Activated CD4-positive, alpha-beta T cell treated with anti-CD3 and anti-CD28 coated beads, Interleukin-2, amount 10 ng/mL, durations not matched to agents 7 days and 5 days (primary cell): ENCODE data around the gene CFAP45. TPM values are rescaled to one million over a fixed set of nuclear protein-coding genes. Genes with fewer than 3 reads are reported as not detected.

Experiments
- CTCF ChIA-PET: fragments of 350-600 bp; sonication (Branson Sonifier 250); formaldehyde crosslinking; loops from one replicate; lab custom pipeline; 2021; ENCODE audit warnings: antibody characterized with exemption; lab: Charles Lee
- POLR2A ChIA-PET: fragments of 350-600 bp; sonication (Branson Sonifier 250); formaldehyde crosslinking; loops from one replicate; lab custom pipeline; 2021; ENCODE audit warnings: antibody characterized with exemption; lab: Charles Lee
- DNase-seq: peaks from one replicate; pipeline ENCODE4 v3.0.0-alpha.2; 2020
- H3K27ac Mint-ChIP-seq: one replicate; pipeline ENCODE4 v1.8.0; 2021; ENCODE audit warnings: mild to moderate bottlenecking, moderate library complexity, mixed read lengths
- H3K27me3 Mint-ChIP-seq: one replicate; pipeline ENCODE4 v1.8.0; 2021; ENCODE audit warnings: mixed read lengths
- H3K36me3 Mint-ChIP-seq: one replicate; pipeline ENCODE4 v1.8.0; 2021; ENCODE audit warnings: low read depth, mixed read lengths
- H3K4me1 Mint-ChIP-seq: one replicate; pipeline ENCODE4 v1.8.0; 2021; ENCODE audit warnings: mixed read lengths
- H3K4me3 Mint-ChIP-seq: one replicate; pipeline ENCODE4 v1.8.0; 2021; ENCODE audit warnings: mild to moderate bottlenecking, moderate library complexity, mixed read lengths
- H3K9me3 Mint-ChIP-seq: one replicate; pipeline ENCODE4 v1.8.0; 2021; ENCODE audit warnings: mixed read lengths
- total RNA-seq, 2 experiments: library from RNA; stranded (reverse); gene quantifications; one replicate each; pipeline ENCODE4 v1.2.3, GENCODE V29; 2021

CFAP45 gene
- total RNA-seq, 2 experiments from 2014 or later, result 0.25 to 0.37 TPM

GRCh38 chr1:159872891-159873290, 27.1 kb downstream of the CFAP45 start:
- no peaks in the 10 kb centered on the region for H3K36me3 Mint-ChIP-seq
- H3K27me3 Mint-ChIP-seq, result no peaks in the 10 kb centered on the region
- no peaks in the 10 kb centered on the region for H3K9me3 Mint-ChIP-seq
- peaks cover 6% of the 10 kb centered on the region for H3K4me1 Mint-ChIP-seq
- DNase-seq, result no peak
- no peak overlapping the region for H3K4me3 Mint-ChIP-seq
- POLR2A ChIA-PET, result no interaction called here
- H3K27ac Mint-ChIP-seq, result no peak overlapping the region
- CTCF ChIA-PET, result interaction anchor here (0.8 to 2.6 kb wide), 3 partner anchors 24 to 92 kb away, joined by 3 to 6 read pairs (median 5); partner anchors contain the start of gene DUSP23

GRCh38 chr1:159870704-159871103, 29.3 kb downstream of the CFAP45 start:
- no peaks in the 10 kb centered on the region for H3K36me3 Mint-ChIP-seq
- peaks cover 19% of the 10 kb centered on the region for H3K4me1 Mint-ChIP-seq
- CTCF ChIA-PET, result interaction anchor here (2.0 to 2.2 kb wide), 2 partner anchors 18 to 23 kb away, joined by 4 read pairs; no protein-coding TSS in a partner anchor
- no peak overlapping the region for H3K27ac Mint-ChIP-seq
- no peak for DNase-seq
- H3K4me3 Mint-ChIP-seq, result no peak overlapping the region
- H3K27me3 Mint-ChIP-seq, result no peaks in the 10 kb centered on the region
- H3K9me3 Mint-ChIP-seq, result no peaks in the 10 kb centered on the region
- POLR2A ChIA-PET, result no interaction called here

GRCh38 chr1:159869607-159870006, 30.4 kb downstream of the CFAP45 start:
- Mint-ChIP-seq H3K36me3 (no peaks in the 10 kb centered on the region), H3K27ac (no peak overlapping the region), H3K4me1 (peaks cover 19% of the 10 kb centered on the region), H3K9me3 (no peaks in the 10 kb centered on the region), H3K27me3 (no peaks in the 10 kb centered on the region), H3K4me3 (no peak overlapping the region)
- POLR2A ChIA-PET, result no interaction called here
- no peak for DNase-seq
- CTCF ChIA-PET, result interaction anchor here (1.1 kb wide), 1 partner anchor 30 kb away, joined by 3 read pairs; no protein-coding TSS in a partner anchor

- H3K27me3 Mint-ChIP-seq, result no peaks in the 10 kb centered on the region
- H3K4me1 Mint-ChIP-seq, result peaks cover 19% of the 10 kb centered on the region
- ChIA-PET POLR2A (no interaction called here), CTCF (interaction anchor here (1.0 to 1.1 kb wide), 2 partner anchors 24 to 29 kb away, joined by 3 read pairs; no protein-coding TSS in a partner anchor)
- H3K4me3 Mint-ChIP-seq, result no peak overlapping the region
- H3K9me3 Mint-ChIP-seq, result no peaks in the 10 kb centered on the region
- no peaks in the 10 kb centered on the region for H3K36me3 Mint-ChIP-seq
- peak; percentile 17 for DNase-seq
- no peak overlapping the region for H3K27ac Mint-ChIP-seq
Observed at GRCh38 chr1:159869173-159869572, 30.8 kb downstream of the CFAP45 start.

- no peak for DNase-seq
- no peaks in the 10 kb centered on the region for H3K27me3 Mint-ChIP-seq
- CTCF ChIA-PET, result interaction anchor here (1.0 to 1.1 kb wide), 2 partner anchors 24 to 29 kb away, joined by 3 read pairs; no protein-coding TSS in a partner anchor
- POLR2A ChIA-PET, result no interaction called here
- no peaks in the 10 kb centered on the region for H3K36me3 Mint-ChIP-seq
- H3K4me3 Mint-ChIP-seq, result no peak overlapping the region
- H3K27ac Mint-ChIP-seq, result no peak overlapping the region
- H3K9me3 Mint-ChIP-seq, result no peaks in the 10 kb centered on the region
- peaks cover 19% of the 10 kb centered on the region for H3K4me1 Mint-ChIP-seq
Observed at GRCh38 chr1:159868766-159869165, 31.2 kb downstream of the CFAP45 start.

- Mint-ChIP-seq H3K36me3 (no peaks in the 10 kb centered on the region), H3K4me3 (no peak overlapping the region), H3K4me1 (peaks cover 19% of the 10 kb centered on the region), H3K9me3 (no peaks in the 10 kb centered on the region), H3K27me3 (no peaks in the 10 kb centered on the region), H3K27ac (no peak overlapping the region)
- CTCF ChIA-PET, result no interaction called here
- DNase-seq, result no peak
- POLR2A ChIA-PET, result no interaction called here
Observed at GRCh38 chr1:159867664-159868026, 32.3 kb downstream of the CFAP45 start.

GRCh38 chr1:159866905-159867663, 32.9 kb downstream of the CFAP45 start:
- H3K36me3 Mint-ChIP-seq, result no peaks in the 10 kb centered on the region
- H3K4me3 Mint-ChIP-seq, result no peak overlapping the region
- H3K27ac Mint-ChIP-seq, result no peak overlapping the region
- no peaks in the 10 kb centered on the region for H3K27me3 Mint-ChIP-seq
- H3K9me3 Mint-ChIP-seq, result no peaks in the 10 kb centered on the region
- peak; percentile 10 for DNase-seq
- ChIA-PET CTCF (interaction anchor here (0.5 to 1.1 kb wide), 2 partner anchors 20 to 396 kb away, joined by 3 read pairs; no protein-coding TSS in a partner anchor), POLR2A (no interaction called here)
- H3K4me1 Mint-ChIP-seq, result peaks cover 19% of the 10 kb centered on the region

GRCh38 chr1:159866066-159866465, 33.9 kb downstream of the CFAP45 start:
- no peak overlapping the region for H3K4me3 Mint-ChIP-seq
- CTCF ChIA-PET, result interaction anchor here (1.0 to 1.1 kb wide), 2 partner anchors 12 to 21 kb away, joined by 3 read pairs; no protein-coding TSS in a partner anchor
- POLR2A ChIA-PET, result no interaction called here

GRCh38 chr1:159864262-159864661, 35.7 kb downstream of the CFAP45 start:
- Mint-ChIP-seq H3K4me1 (peaks cover 17% of the 10 kb centered on the region), H3K9me3 (no peaks in the 10 kb centered on the region), H3K27ac (no peak overlapping the region), H3K36me3 (no peaks in the 10 kb centered on the region), H3K4me3 (no peak overlapping the region), H3K27me3 (no peaks in the 10 kb centered on the region)
- ChIA-PET CTCF (interaction anchor here (1.9 kb wide), 1 partner anchor 65 kb away, joined by 4 read pairs; no protein-coding TSS in a partner anchor), POLR2A (no interaction called here)
- no peak for DNase-seq

More at GRCh38 chr1:159866066-159866465, 33.9 kb downstream of the CFAP45 start:
- Mint-ChIP-seq H3K9me3 (no peaks in the 10 kb centered on the region), H3K4me1 (peaks cover 19% of the 10 kb centered on the region), H3K27me3 (no peaks in the 10 kb centered on the region), H3K36me3 (no peaks in the 10 kb centered on the region), H3K27ac (peak overlapping the region; percentile 70)
- DNase-seq, result no peak

GRCh38 chr1:159862557-159862956, 37.4 kb downstream of the CFAP45 start, which contains the start of gene VSIG8:
VSIG8 (minus strand) TSS chr1:159862657; CDS start chr1:159862521, 136 bp downstream.
- H3K27me3 Mint-ChIP-seq, result no peaks in the 10 kb centered on the region
- no peak within 1 kb of the TSS for H3K27ac Mint-ChIP-seq
- no peaks in the 10 kb centered on the region for H3K9me3 Mint-ChIP-seq
- ChIA-PET POLR2A (no interaction called here), CTCF (interaction anchor here (1.4 to 3.5 kb wide), 2 partner anchors 11 to 32 kb away, joined by 3 to 10 read pairs; no protein-coding TSS in a partner anchor)
- no peak for DNase-seq
- peaks cover 13% of the 10 kb centered on the region for H3K4me1 Mint-ChIP-seq
- H3K4me3 Mint-ChIP-seq, result no peak within 1 kb of the TSS
- H3K36me3 Mint-ChIP-seq, result no peaks in the 10 kb centered on the region

- no peak for DNase-seq
- H3K4me1 Mint-ChIP-seq, result peaks cover 11% of the 10 kb centered on the region
- no peaks in the 10 kb centered on the region for H3K9me3 Mint-ChIP-seq
- H3K4me3 Mint-ChIP-seq, result no peak overlapping the region
- POLR2A ChIA-PET, result no interaction called here
- no peak overlapping the region for H3K27ac Mint-ChIP-seq
- no peaks in the 10 kb centered on the region for H3K36me3 Mint-ChIP-seq
- no peaks in the 10 kb centered on the region for H3K27me3 Mint-ChIP-seq
- CTCF ChIA-PET, result interaction anchor here (1.4 to 3.5 kb wide), 2 partner anchors 10 to 32 kb away, joined by 3 to 10 read pairs; no protein-coding TSS in a partner anchor
Observed at GRCh38 chr1:159862031-159862430, 37.9 kb downstream of the CFAP45 start.

GRCh38 chr1:159861218-159861617, 38.7 kb downstream of the CFAP45 start:
- Mint-ChIP-seq H3K27me3 (no peaks in the 10 kb centered on the region), H3K4me3 (no peak overlapping the region), H3K4me1 (peaks cover 3% of the 10 kb centered on the region), H3K9me3 (no peaks in the 10 kb centered on the region), H3K27ac (no peak overlapping the region), H3K36me3 (no peaks in the 10 kb centered on the region)
- no peak for DNase-seq
- ChIA-PET POLR2A (no interaction called here), CTCF (interaction anchor here (3.5 kb wide), 1 partner anchor 10 kb away, joined by 10 read pairs; no protein-coding TSS in a partner anchor)

GRCh38 chr1:159860456-159860855, 39.5 kb downstream of the CFAP45 start:
- no peaks in the 10 kb centered on the region for H3K4me1 Mint-ChIP-seq
- H3K36me3 Mint-ChIP-seq, result no peaks in the 10 kb centered on the region
- no peaks in the 10 kb centered on the region for H3K9me3 Mint-ChIP-seq
- H3K27me3 Mint-ChIP-seq, result no peaks in the 10 kb centered on the region
- ChIA-PET CTCF (interaction anchor here (0.9 to 3.5 kb wide), 2 partner anchors 9 to 56 kb away, joined by 3 to 10 read pairs; no protein-coding TSS in a partner anchor), POLR2A (no interaction called here)
- H3K4me3 Mint-ChIP-seq, result no peak overlapping the region
- no peak overlapping the region for H3K27ac Mint-ChIP-seq
- DNase-seq, result no peak
